DOHH2 (cell line): ENCODE data around the gene FBXO36.

Experiments
- EZH2phosphoT487 ChIP-seq: fragments of 200-600 bp; sonication (generic); IDR thresholded peaks from 2 replicates; pipeline ENCODE4 v1.6.1; 2017; ENCODE audit warnings: borderline replicate concordance, mild to moderate bottlenecking, antibody characterized with exemption, low read length, moderate library complexity, mixed read lengths
- TF ChIP-seq, protein P1 (sequence below): fragments of 200-600 bp; sonication (generic); IDR thresholded peaks from one replicate; pipeline ENCODE4 v1.5.1; 2014; ENCODE audit warnings: antibody characterized with exemption, mild to moderate bottlenecking, low read depth, low read length; ENCODE audit not compliant: poor library complexity, severe bottlenecking

DNA sequence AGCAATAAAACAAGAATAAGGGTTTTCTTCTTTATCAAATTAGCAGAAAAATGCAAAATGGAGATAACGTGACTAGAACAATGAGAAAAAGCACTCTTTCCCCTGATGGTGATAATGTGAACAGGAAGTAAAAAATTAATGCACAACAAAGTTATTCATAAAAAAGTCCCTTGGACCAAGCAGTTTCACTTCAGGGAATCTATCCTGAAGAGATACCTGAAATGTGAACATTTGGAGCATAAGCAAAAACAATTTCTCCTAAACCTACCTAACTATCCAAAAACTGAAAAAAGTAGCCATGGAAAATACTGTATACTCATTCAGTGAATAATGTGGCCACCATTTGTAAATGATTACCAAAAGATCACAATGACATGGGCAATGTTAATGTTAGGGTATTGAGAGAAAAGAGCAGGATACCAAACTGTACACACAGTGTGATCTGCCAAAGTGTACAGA, 49.2 kb upstream of the FBXO36 start:
- TF ChIP-seq, protein P1, sequence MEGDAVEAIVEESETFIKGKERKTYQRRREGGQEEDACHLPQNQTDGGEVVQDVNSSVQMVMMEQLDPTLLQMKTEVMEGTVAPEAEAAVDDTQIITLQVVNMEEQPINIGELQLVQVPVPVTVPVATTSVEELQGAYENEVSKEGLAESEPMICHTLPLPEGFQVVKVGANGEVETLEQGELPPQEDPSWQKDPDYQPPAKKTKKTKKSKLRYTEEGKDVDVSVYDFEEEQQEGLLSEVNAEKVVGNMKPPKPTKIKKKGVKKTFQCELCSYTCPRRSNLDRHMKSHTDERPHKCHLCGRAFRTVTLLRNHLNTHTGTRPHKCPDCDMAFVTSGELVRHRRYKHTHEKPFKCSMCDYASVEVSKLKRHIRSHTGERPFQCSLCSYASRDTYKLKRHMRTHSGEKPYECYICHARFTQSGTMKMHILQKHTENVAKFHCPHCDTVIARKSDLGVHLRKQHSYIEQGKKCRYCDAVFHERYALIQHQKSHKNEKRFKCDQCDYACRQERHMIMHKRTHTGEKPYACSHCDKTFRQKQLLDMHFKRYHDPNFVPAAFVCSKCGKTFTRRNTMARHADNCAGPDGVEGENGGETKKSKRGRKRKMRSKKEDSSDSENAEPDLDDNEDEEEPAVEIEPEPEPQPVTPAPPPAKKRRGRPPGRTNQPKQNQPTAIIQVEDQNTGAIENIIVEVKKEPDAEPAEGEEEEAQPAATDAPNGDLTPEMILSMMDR = no peak
- TF ChIP-seq EZH2phosphoT487 = no peak
